Stimulated activated CD8-positive, alpha-beta memory T cell treated with anti-CD3 and anti-CD28 coated beads, Interleukin-12 subunit alpha, Interleukin-12 subunit beta, amount 100 ng/mL, for 4 hours (primary cell): ENCODE measurements around the gene DLGAP1.
A peak's percentile ranks its signal among the peaks of the same experiment; 100 is the strongest.

Experiments
- DNase-seq: peaks from one replicate; pipeline ENCODE4 v3.0.0-alpha.2; 2020; ENCODE audit warnings: low read depth

DLGAP1 gene

DNA sequence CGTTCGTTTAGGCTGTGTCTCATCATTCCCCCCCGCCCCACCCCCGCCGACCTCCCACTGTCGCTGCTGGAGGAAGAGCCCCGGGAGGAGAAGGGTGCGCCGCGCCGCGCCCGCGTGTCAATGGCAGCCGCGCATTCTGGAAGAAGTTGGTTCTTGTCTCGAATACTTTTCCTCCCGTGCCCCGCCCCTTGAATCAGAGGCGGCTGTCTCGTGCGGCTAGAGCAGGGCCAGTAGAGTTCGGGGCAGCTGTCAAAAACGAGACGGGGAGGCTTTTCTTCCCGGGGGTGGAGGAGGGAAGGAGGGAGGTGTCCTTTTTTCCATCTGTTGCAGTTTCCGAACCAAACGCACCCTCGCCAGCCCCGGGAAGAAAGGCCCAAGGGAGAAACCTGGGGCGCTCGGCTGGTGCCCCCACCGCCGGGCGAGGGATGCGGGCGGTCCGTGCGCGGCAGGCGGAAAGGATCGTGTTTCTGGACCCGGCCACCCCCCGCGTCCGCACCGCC lies 1005.5 kb downstream of the DLGAP1 start:
- no peak for DNase-seq

DNA sequence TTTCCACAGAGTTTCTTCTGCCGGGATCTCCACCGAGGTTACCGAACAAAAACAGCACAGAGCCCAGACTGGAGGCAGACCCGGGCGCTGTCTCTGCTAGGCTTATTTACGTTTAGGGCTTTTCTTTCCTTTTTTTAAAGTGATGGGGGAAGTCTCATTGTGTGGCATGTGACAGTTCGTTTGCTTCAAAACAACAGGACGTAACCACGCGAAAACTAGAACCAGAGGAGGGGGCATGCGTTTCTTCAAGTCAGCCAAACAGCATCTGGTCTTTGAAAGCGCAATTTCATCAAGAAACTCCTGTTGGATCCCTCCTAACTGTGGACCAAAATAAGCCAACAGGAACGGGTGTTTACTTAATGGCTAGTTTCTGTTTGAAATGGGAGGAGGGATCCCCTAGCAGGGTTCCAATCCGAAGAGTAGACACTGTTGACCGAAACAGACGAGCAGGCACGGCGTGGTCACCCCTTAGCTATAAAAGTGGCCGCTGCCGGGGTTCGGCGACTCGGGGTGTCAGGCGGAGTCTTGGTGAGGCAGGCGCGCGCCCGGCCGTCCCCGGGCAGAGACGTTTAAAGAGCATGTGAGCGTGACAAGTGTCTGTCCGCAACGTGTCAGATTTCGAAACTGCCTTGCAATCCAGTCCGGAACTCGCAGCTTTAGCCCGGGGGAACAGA lies 1006.1 kb downstream of the DLGAP1 start:
- DNase-seq: peak; percentile 73

DNA sequence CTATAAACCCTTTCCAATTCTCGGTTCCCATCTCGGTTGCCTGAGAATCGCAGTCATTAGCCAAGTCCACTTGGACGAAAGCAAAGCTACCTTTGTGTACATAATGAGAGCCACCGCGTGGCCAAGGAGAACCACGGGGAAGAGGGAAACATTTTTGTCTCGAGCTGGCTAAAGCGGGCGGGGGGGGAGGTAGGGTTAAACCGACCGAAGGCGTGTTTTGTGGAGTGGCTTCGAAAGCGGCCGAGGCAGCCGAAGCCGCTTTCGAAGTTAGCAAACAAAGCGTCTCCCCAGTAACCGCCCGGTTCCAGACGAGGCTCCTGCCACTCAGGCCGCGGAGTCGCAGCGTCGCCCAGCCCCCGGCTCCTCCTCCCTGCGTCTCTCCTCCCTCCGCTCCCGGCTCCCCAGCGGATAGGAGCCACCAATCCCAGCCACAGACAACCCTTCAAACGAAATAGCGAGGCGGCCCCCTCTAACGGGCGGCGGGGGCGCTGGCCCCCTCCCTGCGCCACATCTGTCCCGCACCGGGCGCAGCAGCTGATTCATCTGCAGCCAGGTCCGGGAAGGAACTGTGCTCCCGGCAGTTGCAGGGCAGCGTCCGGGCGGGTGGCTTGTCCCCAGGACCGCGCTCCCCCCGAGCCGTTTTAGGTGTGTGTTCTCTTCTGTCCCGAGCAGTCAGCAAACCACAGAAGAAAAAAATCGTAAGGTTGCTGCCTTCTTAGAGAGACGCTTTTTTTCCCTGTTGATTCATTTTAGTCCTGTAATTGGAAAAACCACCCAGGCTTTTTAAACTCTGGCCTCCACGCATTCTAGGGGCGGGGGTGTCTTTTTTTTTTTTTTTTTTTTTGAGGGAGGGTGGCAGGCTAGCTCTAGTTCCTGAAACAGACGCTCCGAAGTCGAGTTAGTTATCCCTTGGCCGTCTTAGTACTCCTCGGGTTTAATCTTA lies 1006.9 kb downstream of the DLGAP1 start:
- peak; percentile 63 for DNase-seq

DNA sequence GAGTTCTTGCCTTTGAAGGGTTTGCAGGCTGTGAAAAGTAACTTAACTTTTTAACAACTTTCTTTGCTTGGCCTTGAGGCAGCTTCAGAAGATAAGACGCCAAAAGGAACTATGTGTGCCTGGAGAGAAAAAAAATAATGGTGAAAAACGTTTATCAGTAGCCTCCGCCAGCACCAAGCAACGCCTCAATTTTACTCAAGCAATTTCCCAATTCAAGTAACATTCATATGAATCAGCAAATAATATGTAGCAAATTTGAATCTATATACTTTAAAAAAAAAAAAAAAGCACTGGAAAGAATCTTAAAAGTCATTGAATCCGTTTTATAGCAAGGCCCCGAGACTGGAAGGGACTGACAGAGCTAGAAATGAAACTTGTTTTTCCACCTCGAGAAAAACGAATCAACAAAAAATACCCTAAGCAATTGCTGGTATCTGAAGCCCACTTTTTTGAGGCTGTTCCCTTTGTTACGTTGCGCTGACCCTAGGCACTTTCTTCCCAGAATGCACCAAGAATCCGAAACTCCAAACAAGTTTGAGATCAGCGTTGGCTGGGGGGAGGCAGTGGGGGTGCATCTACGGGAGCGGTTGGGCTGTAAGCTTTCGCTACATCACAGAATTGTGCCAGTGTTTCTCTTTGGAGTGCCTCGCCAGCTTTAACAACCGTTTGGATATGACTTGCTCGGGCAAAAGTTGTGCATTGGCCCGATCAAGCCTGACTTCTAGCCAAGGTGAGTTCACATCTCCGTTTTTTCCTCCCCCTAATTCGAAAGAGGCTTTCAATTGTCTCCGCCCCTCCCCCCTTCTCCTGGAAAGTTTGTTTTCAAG lies 1007.8 kb downstream of the DLGAP1 start:
- DNase-seq: peak; percentile 7
